ENCODE data around the gene SUDS3.

Gene SUDS3

DNA sequence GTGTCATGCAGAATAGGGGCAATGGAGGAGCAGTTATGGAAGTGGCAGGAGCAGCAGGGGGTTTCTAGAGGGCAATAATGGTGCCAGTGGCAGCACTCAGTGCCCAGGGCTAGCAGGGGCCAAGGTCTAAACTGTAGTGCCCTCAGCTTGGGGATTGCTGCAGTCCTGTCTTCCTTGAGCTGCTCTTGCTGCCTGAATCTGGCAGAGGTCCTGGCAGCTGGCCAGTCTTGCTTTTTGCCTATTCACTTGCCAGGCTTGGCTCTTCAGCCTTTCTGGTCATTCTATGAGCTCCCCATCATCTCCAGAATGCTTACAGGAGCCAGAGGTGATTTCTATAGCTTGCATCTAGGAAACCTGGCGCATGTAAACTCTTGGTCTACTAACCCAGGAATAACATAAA is 72.0 kb downstream of the SUDS3 start:
- no peak overlapping the region for H3K27ac ChIP-seq (ENCODE audit: low read length)
- peaks cover 18% of the 10 kb centered on the region; the same call in 1 of the 2 replicates for H3K27me3 ChIP-seq (ENCODE audit: low read depth, low read length)
- H3K4me3 ChIP-seq (ENCODE audit: low read length), result no peak overlapping the region
- H3K4me1 ChIP-seq (ENCODE audit: low read length), result no peaks in the 10 kb centered on the region
- no peaks in the 10 kb centered on the region for H3K9me3 ChIP-seq (ENCODE audit: insufficient read depth, low read length)
- H3K79me2 ChIP-seq (ENCODE audit: low read length), result no peaks in the 10 kb centered on the region
- H2AFZ ChIP-seq (ENCODE audit: low read depth, low read length), result no peak overlapping the region
- H3K4me2 ChIP-seq (ENCODE audit: low read length), result no peak overlapping the region
- H4K20me1 ChIP-seq (ENCODE audit: insufficient read depth, low read length), result no peaks in the 10 kb centered on the region
- no peaks in the 10 kb centered on the region for H3K36me3 ChIP-seq (replicated peaks; ENCODE audit: low read depth, low read length)
- H3K9ac ChIP-seq (ENCODE audit: low read length), result no peak overlapping the region
- no peak for TF ChIP-seq EZH2phosphoT487 (IDR thresholded peaks at IDR 0.05; ENCODE audit: low read depth)
- TF ChIP-seq, protein P1, sequence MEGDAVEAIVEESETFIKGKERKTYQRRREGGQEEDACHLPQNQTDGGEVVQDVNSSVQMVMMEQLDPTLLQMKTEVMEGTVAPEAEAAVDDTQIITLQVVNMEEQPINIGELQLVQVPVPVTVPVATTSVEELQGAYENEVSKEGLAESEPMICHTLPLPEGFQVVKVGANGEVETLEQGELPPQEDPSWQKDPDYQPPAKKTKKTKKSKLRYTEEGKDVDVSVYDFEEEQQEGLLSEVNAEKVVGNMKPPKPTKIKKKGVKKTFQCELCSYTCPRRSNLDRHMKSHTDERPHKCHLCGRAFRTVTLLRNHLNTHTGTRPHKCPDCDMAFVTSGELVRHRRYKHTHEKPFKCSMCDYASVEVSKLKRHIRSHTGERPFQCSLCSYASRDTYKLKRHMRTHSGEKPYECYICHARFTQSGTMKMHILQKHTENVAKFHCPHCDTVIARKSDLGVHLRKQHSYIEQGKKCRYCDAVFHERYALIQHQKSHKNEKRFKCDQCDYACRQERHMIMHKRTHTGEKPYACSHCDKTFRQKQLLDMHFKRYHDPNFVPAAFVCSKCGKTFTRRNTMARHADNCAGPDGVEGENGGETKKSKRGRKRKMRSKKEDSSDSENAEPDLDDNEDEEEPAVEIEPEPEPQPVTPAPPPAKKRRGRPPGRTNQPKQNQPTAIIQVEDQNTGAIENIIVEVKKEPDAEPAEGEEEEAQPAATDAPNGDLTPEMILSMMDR (IDR thresholded peaks at IDR 0.05; ENCODE audit: low read depth, low read length), result no peak

DNA sequence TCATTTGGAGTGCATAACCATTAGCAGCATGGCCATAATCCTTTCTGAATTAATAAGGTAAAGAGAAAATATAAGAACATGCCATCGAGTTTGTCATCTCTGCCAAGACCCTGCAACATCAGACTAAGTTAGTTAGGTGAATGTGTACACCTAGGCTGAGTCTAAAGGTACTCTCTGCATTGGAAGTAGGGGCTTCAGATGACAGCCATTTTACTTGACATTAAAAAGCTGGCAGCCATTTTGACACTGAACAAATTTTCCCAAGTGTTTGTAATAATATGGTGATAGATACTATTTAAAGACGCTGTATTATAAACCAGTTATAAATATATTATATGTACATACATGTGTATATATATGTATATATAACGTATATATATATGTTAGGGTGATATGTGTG is 79.0 kb downstream of the SUDS3 start:
- no peaks in the 10 kb centered on the region for H3K36me3 ChIP-seq (replicated peaks; ENCODE audit: low read depth, low read length)
- no peak overlapping the region for H2AFZ ChIP-seq (ENCODE audit: low read depth, low read length)
- no peaks in the 10 kb centered on the region for H3K9me3 ChIP-seq (ENCODE audit: insufficient read depth, low read length)
- H3K4me3 ChIP-seq (ENCODE audit: low read length), result no peak overlapping the region
- H3K27ac ChIP-seq (ENCODE audit: low read length), result no peak overlapping the region
- H3K27me3 ChIP-seq (ENCODE audit: low read depth, low read length), result peaks cover 20% of the 10 kb centered on the region; the same call in 1 of the 2 replicates
- no peaks in the 10 kb centered on the region for H4K20me1 ChIP-seq (ENCODE audit: insufficient read depth, low read length)
- H3K4me1 ChIP-seq (ENCODE audit: low read length), result no peaks in the 10 kb centered on the region
- no peaks in the 10 kb centered on the region for H3K79me2 ChIP-seq (ENCODE audit: low read length)
- H3K4me2 ChIP-seq (ENCODE audit: low read length), result no peak overlapping the region
- H3K9ac ChIP-seq (ENCODE audit: low read length), result no peak overlapping the region
- TF ChIP-seq, protein P1 (IDR thresholded peaks at IDR 0.05; ENCODE audit: low read depth, low read length), result no peak
- TF ChIP-seq EZH2phosphoT487 (IDR thresholded peaks at IDR 0.05; ENCODE audit: low read depth), result no peak

DNA sequence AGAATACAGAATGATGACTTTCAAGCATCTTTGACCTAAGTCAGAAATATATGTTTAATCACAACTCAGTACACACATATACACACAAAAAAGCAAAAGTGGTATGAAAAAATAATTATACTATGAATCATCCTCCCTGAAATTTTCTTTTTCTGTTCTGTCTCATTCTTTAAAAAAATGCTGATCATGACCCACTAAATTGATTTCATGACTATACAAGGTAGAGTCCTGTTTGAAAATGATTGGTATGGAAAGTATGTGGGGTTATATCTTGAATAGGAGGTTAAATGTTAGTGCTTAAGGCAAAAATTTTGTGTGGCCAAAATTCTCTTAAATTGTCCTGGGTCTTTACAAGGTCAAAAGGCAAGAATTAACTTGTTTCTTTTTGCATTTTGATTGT is 80.4 kb downstream of the SUDS3 start:
- H3K27ac ChIP-seq (ENCODE audit: low read length), result no peak overlapping the region
- H3K9me3 ChIP-seq (ENCODE audit: insufficient read depth, low read length), result no peaks in the 10 kb centered on the region
- H3K9ac ChIP-seq (ENCODE audit: low read length), result no peak overlapping the region
- no peaks in the 10 kb centered on the region for H4K20me1 ChIP-seq (ENCODE audit: insufficient read depth, low read length)
- H3K4me1 ChIP-seq (ENCODE audit: low read length), result no peaks in the 10 kb centered on the region
- TF ChIP-seq, protein P1 (IDR thresholded peaks at IDR 0.05; ENCODE audit: low read depth, low read length), result no peak
- no peak for TF ChIP-seq EZH2phosphoT487 (IDR thresholded peaks at IDR 0.05; ENCODE audit: low read depth)
- H3K4me3 ChIP-seq (ENCODE audit: low read length), result no peak overlapping the region
- no peak overlapping the region for H3K4me2 ChIP-seq (ENCODE audit: low read length)
- H3K36me3 ChIP-seq (replicated peaks; ENCODE audit: low read depth, low read length), result no peaks in the 10 kb centered on the region
- H3K27me3 ChIP-seq (ENCODE audit: low read depth, low read length), result peaks cover 10% of the 10 kb centered on the region; the same call in 1 of the 2 replicates
- no peaks in the 10 kb centered on the region for H3K79me2 ChIP-seq (ENCODE audit: low read length)
- no peak overlapping the region for H2AFZ ChIP-seq (ENCODE audit: low read depth, low read length)

DNA sequence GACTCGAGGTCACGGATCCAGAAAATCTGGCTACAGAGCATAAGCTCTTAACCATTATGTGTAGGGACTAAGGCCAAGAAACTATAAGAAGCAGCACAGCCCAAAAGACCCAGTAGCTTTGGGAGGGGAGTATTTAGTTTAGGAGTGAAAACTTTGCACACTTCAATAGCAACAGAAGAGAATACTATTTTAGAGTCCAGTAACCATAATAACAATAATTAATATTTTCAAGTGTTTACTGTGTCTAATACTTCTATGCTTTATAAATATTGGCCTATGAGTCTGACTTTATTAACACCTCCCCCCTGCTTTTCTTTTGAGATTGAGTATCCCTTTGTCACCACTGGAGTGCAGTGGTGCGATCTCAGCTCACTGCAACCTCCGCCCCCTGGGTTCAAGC is 82.8 kb downstream of the SUDS3 start:
- Histone ChIP-seq H3K4me3 (ENCODE audit: low read length) (no peak overlapping the region), H3K79me2 (ENCODE audit: low read length) (no peaks in the 10 kb centered on the region), H3K9me3 (ENCODE audit: insufficient read depth, low read length) (no peaks in the 10 kb centered on the region), H3K9ac (ENCODE audit: low read length) (no peak overlapping the region), H3K36me3 (replicated peaks; ENCODE audit: low read depth, low read length) (no peaks in the 10 kb centered on the region), H2AFZ (ENCODE audit: low read depth, low read length) (no peak overlapping the region), H3K27me3 (ENCODE audit: low read depth, low read length) (peaks cover 5% of the 10 kb centered on the region; the same call in 1 of the 2 replicates), H3K4me1 (ENCODE audit: low read length) (no peaks in the 10 kb centered on the region), H3K27ac (ENCODE audit: low read length) (no peak overlapping the region), H3K4me2 (ENCODE audit: low read length) (no peak overlapping the region), H4K20me1 (ENCODE audit: insufficient read depth, low read length) (no peaks in the 10 kb centered on the region)
- no peak for TF ChIP-seq EZH2phosphoT487 (IDR thresholded peaks at IDR 0.05; ENCODE audit: low read depth)
- TF ChIP-seq, protein P1 (IDR thresholded peaks at IDR 0.05; ENCODE audit: low read depth, low read length), result no peak
